ENCODE measurements around the gene CALML6. TPM values are rescaled to one million over a fixed set of nuclear protein-coding genes. Genes with fewer than 3 reads are reported as not detected.

The CALML6 gene
- total RNA-seq, 1 experiment from 2014 or later, result 1.7 TPM

DNA sequence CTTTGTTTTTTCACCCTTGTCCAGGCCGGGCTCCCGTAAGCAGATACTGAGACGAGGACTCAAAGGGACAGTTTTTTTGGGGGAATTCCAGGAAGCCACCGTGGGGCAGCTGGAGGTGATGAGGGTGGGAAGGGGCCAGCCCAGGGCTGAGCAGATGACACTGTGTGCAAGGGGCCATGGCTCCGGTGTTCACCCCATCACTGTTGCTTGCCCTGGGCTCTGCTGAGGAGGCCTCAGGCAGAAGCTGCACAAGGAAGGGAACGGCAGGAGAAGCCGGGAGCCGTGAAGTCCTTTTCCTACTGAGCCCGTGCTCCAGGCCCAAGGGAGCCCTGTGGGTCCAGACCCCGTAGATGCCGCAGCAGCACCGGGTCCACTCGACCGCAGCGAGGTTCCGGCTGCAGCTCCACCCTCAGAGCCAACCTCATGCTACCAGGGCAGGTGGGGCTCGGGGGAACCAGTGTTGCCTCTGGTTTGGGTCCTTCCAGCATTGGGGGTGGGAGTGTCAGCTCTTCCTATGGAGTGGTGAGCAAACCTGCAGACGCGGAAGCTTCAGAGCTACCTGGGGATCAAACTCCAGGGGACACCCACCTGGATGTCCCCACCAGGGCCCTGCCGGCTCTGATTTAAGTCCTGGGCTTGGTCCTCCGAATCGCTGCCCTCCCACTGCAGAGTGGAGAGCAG is 4.3 kb upstream of the CALML6 start:
- no peak overlapping the region for H2BK5ac ChIP-seq (ENCODE audit: insufficient read length, low read length)
- no peaks in the 10 kb centered on the region for H3K9me3 Mint-ChIP-seq
- peaks cover 6% of the 10 kb centered on the region for H3K23me2 ChIP-seq (ENCODE audit: insufficient read length, low read depth, low read length, poor library complexity, severe bottlenecking)
- no peaks in the 10 kb centered on the region for H3K79me1 ChIP-seq (ENCODE audit: insufficient read depth, low read depth, low read length, poor library complexity, severe bottlenecking)
- no peak overlapping the region for H4K91ac ChIP-seq (ENCODE audit: insufficient read length, low read depth, low read length)
- H3K9me3 ChIP-seq (ENCODE audit: control insufficient read depth, low read depth, low read length), result no peaks in the 10 kb centered on the region
- no peak overlapping the region for H3K18ac ChIP-seq (ENCODE audit: insufficient read length, low read depth, low read length)
- no peak overlapping the region for H3K9ac ChIP-seq (ENCODE audit: extremely low read depth, insufficient read length, low read length)
- no peaks in the 10 kb centered on the region for H3K4me1 ChIP-seq (ENCODE audit: insufficient read depth, low read length)
- H3T11ph ChIP-seq (ENCODE audit: low read length), result no peak overlapping the region
- TF ChIP-seq, protein P1, sequence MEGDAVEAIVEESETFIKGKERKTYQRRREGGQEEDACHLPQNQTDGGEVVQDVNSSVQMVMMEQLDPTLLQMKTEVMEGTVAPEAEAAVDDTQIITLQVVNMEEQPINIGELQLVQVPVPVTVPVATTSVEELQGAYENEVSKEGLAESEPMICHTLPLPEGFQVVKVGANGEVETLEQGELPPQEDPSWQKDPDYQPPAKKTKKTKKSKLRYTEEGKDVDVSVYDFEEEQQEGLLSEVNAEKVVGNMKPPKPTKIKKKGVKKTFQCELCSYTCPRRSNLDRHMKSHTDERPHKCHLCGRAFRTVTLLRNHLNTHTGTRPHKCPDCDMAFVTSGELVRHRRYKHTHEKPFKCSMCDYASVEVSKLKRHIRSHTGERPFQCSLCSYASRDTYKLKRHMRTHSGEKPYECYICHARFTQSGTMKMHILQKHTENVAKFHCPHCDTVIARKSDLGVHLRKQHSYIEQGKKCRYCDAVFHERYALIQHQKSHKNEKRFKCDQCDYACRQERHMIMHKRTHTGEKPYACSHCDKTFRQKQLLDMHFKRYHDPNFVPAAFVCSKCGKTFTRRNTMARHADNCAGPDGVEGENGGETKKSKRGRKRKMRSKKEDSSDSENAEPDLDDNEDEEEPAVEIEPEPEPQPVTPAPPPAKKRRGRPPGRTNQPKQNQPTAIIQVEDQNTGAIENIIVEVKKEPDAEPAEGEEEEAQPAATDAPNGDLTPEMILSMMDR (conservative IDR thresholded peaks at IDR 0.05), result no peak
- no peak overlapping the region for H2AK5ac ChIP-seq (ENCODE audit: insufficient read length, low read length)
- no peak overlapping the region for H3K23ac ChIP-seq (ENCODE audit: insufficient read length, low read depth, low read length)
- no peak overlapping the region for H3K56ac ChIP-seq (ENCODE audit: insufficient read length, low read depth, low read length)
- H2BK20ac ChIP-seq (ENCODE audit: low read depth, low read length, poor library complexity, severe bottlenecking), result no peak overlapping the region
- H3K4me2 ChIP-seq (ENCODE audit: insufficient read depth, insufficient read length, low read length), result no peak overlapping the region
- no peak overlapping the region for H4K8ac ChIP-seq (replicated peaks; ENCODE audit: insufficient read length, low read depth, low read length)
- WGBS (ENCODE audit: extremely low coverage, insufficient read length, low lambda C conversion rate), result no CpG with 5 or more reads among the region's 22 CpGs
- no peak overlapping the region for H2BK12ac ChIP-seq (ENCODE audit: insufficient read length, low read depth, low read length)
- no peak overlapping the region for H4K5ac ChIP-seq (ENCODE audit: insufficient read length, low read depth, low read length)
- H3K79me2 ChIP-seq (ENCODE audit: insufficient read depth, low read length), result no peaks in the 10 kb centered on the region
- H3K14ac ChIP-seq (ENCODE audit: insufficient read depth, low read length), result no peak overlapping the region; the same call in 1 of the 2 replicates
- H2BK120ac ChIP-seq (ENCODE audit: low read depth, low read length, poor library complexity, severe bottlenecking), result no peak overlapping the region
- no peak overlapping the region for H3K27ac ChIP-seq (ENCODE audit: insufficient read length, low read depth, low read length)
- H2BK15ac ChIP-seq (ENCODE audit: low read depth, low read length), result no peak overlapping the region
- H3K4me3 Mint-ChIP-seq, result peak overlapping the region in 1 of 2 experiments; percentile 72; a peak in 1 of 5 replicates
- no peaks in the 10 kb centered on the region for H3K36me3 Mint-ChIP-seq (ENCODE audit: insufficient read depth in 1 of 3, low read depth in 3 of 3)
- no peak overlapping the region for H3K4ac ChIP-seq (ENCODE audit: low read depth, low read length)
- H3K27me3 Mint-ChIP-seq (ENCODE audit: low read depth), result peaks cover 2% of the 10 kb centered on the region; the same call in 1 of the 2 replicates
- peak; percentile 25 for DNase-seq
- H2AFZ ChIP-seq (ENCODE audit: low read length), result no peak overlapping the region
- no peaks in the 10 kb centered on the region for H4K20me1 ChIP-seq (ENCODE audit: control insufficient read depth, insufficient read depth, insufficient read length)
- no peak overlapping the region; a peak in 1 of 7 replicates for H3K27ac Mint-ChIP-seq
- H3K27me3 ChIP-seq (ENCODE audit: insufficient read depth, low read length), result no peaks in the 10 kb centered on the region
- peaks cover 16 to 30% of the 10 kb centered on the region in 2 experiments for H3K4me1 Mint-ChIP-seq

Data from H9 (cell line).